GM18505 (cell line): ENCODE measurements around the gene CCNB2.
"Not testable (repeated sequence)": the region's sequence is repeated elsewhere in the genome, so short reads cannot be mapped to it uniquely, and the experiment has no call there.

Source experiments
- ATAC-seq: cut with Tn5 transposase; IDR thresholded peaks from one replicate; pipeline ENCODE4 v1.9.1; 2021; ENCODE audit not compliant: unreplicated experiment
- POLR2A ChIP-seq: IDR thresholded peaks from 4 replicates; pipeline ENCODE4 v1.6.1; 2011; ENCODE audit warnings: borderline replicate concordance; ENCODE audit not compliant: insufficient read depth, insufficient read length; ENCODE audit errors: extremely low read depth

The CCNB2 gene

DNA sequence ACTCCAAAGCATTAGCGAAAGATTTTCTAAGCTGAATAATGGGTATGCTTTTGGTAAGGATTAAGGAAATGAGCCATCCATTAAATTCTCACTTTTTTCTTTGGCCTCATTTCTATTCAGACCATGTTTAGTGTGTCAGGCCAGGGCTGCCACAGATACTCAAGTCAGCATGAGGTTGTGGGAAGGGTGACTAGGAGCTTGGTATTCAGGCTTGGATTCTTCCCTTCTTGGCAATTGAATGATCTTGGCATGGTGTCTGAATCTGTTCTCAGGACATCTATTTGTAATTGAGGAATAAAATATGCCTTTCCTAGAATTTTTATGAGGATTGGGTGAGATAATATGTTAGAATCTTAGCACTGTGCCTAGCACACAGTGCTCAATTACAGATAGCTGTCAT lies 11.2 kb downstream of the CCNB2 start:
- ATAC-seq: no peak

DNA sequence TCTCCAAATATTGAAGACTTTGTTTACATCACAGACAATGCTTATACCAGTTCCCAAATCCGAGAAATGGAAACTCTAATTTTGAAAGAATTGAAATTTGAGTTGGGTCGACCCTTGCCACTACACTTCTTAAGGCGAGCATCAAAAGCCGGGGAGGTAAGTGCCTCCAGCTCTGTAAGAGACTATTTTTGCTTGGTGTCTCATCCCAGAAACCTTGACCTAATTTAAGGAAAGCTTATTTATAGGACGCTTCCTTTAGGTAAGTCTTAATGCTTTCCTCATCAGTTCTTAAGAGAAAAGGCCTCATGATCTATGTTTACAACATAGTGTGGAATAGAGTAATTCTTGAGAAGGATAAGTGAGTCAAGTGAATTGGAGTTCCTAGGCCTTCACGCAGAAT lies 11.8 kb downstream of the CCNB2 start:
- no peak for TF ChIP-seq POLR2A
- ATAC-seq: no peak

More for the DNA sequence above, 11.2 kb downstream of the CCNB2 start:
- no peak for TF ChIP-seq POLR2A

DNA sequence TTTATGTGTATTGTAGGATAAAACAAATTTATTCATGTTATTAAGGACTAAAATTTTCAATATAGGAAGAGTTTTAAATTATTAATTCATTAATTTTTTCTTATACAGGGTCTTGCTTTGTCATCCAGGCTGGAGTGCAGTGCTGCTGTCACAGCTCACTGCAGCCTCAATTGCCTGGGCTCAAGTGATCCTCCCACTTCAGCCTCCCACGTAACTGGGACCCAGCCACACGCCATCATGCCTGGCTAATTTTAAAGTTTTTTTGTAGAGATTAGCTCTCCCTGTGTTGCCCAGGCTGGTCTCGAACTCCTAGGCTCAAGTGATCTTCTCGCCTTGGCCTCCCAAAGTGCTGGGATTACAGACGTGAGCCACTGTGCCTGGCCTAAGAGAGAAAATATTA lies 14.7 kb downstream of the CCNB2 start:
- TF ChIP-seq POLR2A: no peak

DNA sequence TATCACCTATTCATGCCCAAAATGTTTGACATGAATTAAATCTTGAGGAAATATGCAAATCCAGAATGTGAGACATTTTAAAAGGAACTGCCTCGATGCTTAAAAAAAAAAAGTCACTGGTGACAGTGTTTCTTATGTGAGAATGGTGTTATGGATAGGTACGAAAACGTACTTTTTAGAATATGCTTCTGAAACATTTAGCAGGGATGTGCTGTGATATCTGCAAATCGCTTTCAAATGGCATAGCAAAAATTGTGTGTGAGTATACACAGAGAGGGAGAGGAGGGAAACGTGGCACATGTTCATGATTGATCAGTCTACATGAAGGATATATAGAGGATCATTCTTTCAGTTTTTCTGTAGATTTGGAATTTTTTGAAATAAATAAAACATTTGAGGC lies 16.0 kb downstream of the CCNB2 start:
- TF ChIP-seq POLR2A: no peak
- no peak for ATAC-seq

More for the DNA sequence above, 14.7 kb downstream of the CCNB2 start:
- ATAC-seq: no peak

DNA sequence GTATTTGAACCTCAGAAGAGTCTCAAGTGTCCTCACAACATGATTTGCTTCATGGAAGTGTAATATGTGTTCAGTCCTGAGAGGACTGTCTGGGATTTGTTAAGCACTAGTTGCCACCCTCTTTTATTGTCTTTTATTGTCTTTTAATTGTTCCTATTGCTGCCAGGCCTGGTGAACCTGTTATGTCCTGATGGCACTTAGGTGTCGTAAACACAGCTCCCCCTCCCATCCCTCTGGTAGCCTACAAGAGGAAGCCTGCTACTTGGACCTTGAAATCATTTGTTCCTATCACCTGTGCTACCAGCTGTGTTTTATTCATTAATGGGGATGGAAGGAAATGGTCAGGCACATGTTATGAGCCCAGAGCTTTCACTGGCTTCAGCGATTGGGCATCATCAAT lies 19.3 kb downstream of the CCNB2 start:
- no peak for TF ChIP-seq POLR2A
- no peak for ATAC-seq

DNA sequence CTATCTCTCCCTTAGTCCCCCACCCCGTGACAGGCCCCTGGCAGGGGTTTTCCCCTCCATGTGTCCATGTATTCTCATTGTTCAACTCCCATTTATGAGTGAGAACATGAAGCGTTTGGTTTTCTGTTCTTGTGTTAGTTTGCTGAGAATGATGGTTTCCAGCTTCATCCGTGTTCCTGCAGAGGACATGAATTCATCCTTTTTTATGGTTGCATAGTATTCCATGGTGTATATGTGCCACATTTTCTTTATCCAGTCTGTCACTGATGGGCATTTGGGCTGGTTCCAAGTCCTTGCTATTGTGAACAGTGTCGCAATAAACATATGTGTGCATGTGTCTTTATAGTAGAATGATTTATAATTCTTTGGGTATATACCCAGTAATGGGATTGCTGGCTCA lies 20.7 kb downstream of the CCNB2 start:
- ATAC-seq: not testable (repeated sequence)

DNA sequence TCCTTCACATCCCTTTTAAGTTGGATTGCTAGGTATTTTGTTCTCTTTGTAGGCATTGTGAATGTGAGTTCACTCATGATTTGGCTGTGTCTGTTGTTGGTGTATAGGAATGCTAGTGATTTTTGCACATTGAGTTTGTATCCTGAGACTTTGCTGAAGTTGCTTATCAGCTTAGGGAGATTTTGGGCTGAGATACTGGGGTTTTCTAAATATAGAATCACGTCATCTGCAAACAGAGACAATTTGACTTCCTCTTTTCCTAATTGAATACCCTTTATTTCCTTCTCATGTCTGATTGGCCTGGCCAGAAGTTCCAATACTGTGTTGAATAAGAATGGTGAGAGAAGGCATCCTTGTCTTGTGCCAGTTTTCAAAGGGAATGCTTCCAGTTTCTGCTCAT lies 22.3 kb downstream of the CCNB2 start:
- not testable (repeated sequence) for ATAC-seq

DNA sequence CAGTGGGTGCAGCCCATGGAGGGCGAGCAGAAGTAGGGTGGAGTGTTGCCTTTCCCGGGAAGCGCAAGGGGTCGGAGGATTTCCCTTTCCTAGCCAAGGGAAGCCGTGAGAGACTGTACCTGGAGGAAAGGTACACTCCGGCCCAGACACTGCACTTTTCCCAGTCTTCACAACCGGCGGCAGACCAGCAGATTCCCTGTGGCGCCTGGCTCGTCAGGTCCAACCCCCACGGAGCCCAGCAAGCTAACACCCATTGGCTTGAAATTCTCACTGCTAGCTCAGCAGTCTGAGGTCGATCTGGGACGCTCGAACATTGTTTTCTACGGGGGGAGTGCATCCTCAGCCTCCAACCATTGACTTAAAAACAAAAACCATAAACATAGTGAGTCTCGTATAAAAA lies 26.5 kb downstream of the CCNB2 start:
- ATAC-seq: no peak
- TF ChIP-seq POLR2A: no peak

DNA sequence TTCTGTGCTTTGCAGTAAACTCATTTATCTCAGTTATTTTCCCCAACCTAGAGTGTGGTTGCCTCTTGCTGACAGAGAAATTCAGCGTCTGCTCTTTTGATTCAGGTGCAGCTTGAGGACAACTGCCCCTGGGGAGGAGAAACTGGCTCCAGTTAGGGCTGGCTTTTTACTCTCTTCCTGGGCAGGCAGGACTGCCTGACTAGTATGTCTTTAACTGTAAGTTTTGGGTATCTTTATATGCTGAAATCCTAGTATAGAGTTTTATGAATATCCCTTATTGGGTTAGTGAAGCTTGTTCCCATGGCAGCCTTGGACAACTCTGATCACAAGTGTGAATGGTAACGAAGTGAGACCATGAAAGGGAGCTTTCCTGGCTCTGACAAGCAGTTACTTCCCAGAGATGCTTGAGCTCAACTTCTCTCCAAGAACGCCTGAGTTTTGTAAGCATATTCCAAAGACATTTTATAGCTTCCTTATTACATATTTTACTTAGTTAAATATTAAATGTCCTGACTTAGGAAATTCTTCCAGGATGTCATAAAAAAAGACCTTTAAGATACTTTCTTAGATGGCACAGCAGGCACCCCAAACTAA lies 27.1 kb downstream of the CCNB2 start:
- ATAC-seq: no peak
- no peak for TF ChIP-seq POLR2A

DNA sequence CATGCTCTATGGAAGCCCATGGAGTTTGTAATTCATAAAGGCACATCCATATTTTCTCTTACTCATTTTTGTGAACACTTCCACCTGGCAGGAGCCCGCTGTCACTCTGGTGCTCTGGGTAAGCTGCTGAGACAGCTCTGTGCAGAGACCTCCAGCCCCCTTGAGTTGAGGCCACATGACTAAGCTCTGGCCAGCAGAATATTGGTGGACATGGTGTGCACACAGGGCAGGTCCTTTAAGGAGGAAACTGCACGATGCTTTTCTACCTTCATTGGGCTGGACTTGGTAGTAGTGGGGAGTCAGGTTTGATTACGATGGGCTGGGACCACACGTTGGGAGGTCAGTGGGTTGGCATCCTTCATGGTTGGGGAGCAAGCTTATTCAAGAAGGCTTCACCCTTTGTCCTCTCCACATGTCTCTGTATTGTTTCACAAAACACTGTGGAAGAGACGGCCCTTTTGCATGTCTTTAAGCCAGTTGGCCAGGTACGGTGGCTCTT lies 29.0 kb downstream of the CCNB2 start:
- no peak for ATAC-seq
- TF ChIP-seq POLR2A: peak; percentile 44

DNA sequence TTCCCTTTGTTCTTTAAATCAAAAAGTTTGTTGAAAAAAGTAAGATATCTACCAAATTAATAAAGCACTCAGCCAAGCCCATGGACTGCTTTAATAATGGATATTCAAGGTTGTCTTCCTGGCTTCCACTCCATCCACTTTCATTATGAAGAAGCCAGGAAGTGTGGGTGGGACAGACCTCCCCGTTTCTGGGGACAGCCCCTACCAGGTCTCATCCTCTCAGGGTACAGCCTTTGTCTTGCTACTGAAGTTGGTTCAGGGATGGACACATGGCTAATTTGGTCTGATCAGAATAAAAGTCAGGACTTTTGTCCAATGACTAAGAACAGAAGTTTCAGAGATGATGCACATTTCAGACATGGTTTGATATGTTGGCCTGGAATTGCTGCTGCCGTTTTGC lies 32.6 kb downstream of the CCNB2 start:
- TF ChIP-seq POLR2A: no peak
- ATAC-seq: no peak

DNA sequence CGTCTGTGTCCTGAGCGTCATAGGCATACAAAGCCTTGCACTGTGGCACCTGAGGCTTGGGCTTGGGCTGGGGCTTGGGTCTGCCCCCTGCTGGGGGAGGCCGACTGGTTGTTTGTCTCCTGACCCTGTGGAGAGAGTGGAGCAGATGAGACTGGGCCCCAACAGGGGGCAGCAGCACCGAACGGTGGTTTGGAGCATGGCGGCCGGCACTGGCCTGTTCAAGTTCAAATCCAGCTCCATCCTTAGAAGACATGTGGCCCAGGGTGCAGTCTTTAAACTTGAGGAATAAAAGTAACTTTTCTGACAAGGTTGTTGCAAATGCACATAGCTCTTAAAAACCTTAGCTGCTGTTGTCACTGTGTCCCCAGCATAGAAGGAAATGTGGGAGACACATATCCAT lies 33.3 kb downstream of the CCNB2 start:
- no peak for ATAC-seq
- no peak for TF ChIP-seq POLR2A

DNA sequence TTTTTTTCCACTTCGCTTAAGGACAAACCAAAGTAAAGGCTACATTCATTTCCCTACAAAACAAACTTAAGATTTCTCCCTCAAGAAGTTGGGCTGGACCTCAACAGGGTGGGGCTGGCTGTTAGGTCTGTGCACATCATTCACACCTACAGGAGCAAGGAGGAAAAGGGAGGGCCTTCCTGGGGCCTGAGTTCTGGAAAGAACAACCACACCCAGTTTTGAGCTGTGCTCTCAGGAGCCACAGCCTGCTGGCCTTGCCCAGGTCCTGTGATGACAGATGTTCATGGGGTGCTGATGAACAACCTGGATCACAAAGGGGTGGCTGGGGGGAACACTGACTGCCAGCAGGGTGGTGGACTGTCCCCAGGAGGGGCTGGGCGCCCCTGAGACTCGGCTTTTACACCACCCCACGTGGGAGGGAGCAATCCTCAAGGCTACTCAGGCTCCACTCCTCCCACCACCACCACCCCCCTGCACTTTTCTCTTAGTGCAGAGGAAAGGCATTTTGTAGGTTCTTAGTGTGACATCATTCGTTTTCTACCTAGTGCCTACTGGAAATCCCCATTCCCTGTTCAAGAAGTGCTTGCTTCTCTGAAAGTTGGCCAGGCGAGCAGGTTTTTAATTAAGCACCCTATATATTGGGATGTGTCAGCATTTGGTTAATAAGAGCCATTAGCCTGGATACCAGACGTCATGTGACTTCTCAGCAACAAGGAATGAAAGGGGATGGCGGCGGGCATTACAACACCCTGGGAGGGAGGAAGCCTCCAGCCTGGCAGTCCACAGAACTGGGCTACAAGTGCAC lies 35.7 kb downstream of the CCNB2 start:
- TF ChIP-seq POLR2A: no peak
- no peak for ATAC-seq

DNA sequence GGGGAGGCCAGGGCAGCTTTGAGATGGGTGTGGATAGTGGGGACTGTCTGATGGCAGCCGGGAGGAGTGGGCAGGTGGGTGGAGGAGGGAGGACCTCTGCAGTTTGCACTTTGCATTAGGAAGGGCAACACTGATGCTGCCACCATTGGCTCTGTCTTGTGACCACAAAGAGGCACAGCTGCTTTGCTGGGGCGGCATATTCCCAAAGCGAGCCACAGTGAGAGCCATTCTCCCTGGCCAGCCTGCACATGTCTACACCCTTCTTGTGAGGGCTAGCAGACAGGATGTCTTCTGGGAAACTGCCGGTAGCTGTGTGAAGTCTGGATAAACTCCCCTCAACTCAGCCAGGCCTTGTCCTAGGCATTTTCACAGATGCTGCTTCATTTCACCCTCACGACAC lies 38.3 kb downstream of the CCNB2 start:
- no peak for ATAC-seq
- peak; percentile 9 for TF ChIP-seq POLR2A

DNA sequence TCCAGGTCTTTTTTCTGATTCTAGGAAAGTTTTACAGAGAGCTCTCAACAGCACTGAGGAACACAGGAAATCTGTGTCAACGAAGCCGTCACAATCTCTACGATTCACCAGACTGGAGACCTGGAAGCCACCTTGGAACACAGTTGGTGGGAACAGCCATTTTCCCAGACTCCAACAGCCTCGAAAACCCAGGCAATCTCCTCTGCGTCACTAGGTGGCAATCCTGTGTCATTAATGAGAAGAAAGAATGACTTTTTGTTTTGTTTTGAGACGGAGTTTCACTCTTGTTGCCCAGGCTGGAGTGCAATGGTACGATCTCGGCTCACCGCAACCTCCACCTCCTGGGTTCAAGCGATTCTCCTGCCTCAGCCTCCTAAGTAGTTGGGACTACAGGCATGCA lies 39.6 kb downstream of the CCNB2 start:
- not testable (repeated sequence) for ATAC-seq

DNA sequence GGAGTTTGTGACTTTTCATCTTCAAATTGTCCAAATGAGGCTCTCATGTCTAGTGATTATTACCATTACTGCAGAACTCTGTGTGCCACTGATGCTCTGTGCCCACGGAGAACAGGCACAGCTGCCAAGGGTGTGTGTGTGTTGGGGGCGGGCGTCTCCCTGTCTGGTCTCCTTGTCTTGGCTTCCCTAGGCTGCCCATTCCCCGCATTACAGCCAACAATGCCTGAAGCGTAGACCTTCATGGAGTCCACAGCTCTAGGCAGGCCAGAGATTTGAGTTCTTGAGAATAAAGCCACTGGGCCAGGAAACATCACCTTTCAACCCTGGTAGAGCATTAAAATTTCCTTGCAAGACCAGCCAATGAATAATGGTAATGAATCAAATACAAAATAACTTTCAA lies 42.7 kb downstream of the CCNB2 start:
- no peak for ATAC-seq

More for the DNA sequence above, 42.7 kb downstream of the CCNB2 start:
- no peak for TF ChIP-seq POLR2A
